ENCODE results near the gene ZNF860.
"Not testable (repeated sequence)": the region's sequence is repeated elsewhere in the genome, so short reads cannot be mapped to it uniquely, and the experiment has no call there.

Gene ZNF860

GRCh38 chr3:31962801-31963205, 18.7 kb upstream of the ZNF860 start:
- DNase-seq, result peak in 3 of 4 experiments; percentile 10 to 46 (median 40)

- no peak for DNase-seq
Observed at GRCh38 chr3:31966978-31967591, 14.5 kb upstream of the ZNF860 start.

GRCh38 chr3:31967592-31967991, 14.0 kb upstream of the ZNF860 start:
- DNase-seq, result no peak

GRCh38 chr3:31968369-31968926, 13.1 kb upstream of the ZNF860 start:
- DNase-seq, result no peak

GRCh38 chr3:31968927-31969418, 12.6 kb upstream of the ZNF860 start:
- no peak for DNase-seq

- DNase-seq, result no peak
Observed at GRCh38 chr3:31971607-31972006, 9.9 kb upstream of the ZNF860 start.

GRCh38 chr3:31973081-31973480, 8.5 kb upstream of the ZNF860 start:
- no peak for DNase-seq

- DNase-seq, result no peak
Observed at GRCh38 chr3:31973837-31974236, 7.7 kb upstream of the ZNF860 start.

- DNase-seq, result no peak
Observed at GRCh38 chr3:31974471-31974870, 7.1 kb upstream of the ZNF860 start.

GRCh38 chr3:31974964-31975363, 6.6 kb upstream of the ZNF860 start:
- no peak for DNase-seq

GRCh38 chr3:31976302-31976701, 5.2 kb upstream of the ZNF860 start:
- DNase-seq, result no peak

GRCh38 chr3:31977736-31978135, 3.8 kb upstream of the ZNF860 start:
- no peak for DNase-seq

GRCh38 chr3:31978553-31978952, 3.0 kb upstream of the ZNF860 start:
- DNase-seq, result no peak

GRCh38 chr3:31979001-31979697, 2.4 kb upstream of the ZNF860 start:
- DNase-seq, result no peak

GRCh38 chr3:31980530-31981205, 882 bp upstream of the ZNF860 start:
- peak in 2 of 4 experiments; percentile 8 to 42 for DNase-seq

- DNase-seq, result no peak
Observed at GRCh38 chr3:31984321-31984720, 2.8 kb downstream of the ZNF860 start.

GRCh38 chr3:31985831-31986230, 4.3 kb downstream of the ZNF860 start:
- peak; percentile 24 to 58 (median 42) for DNase-seq

GRCh38 chr3:31988271-31988670, 6.7 kb downstream of the ZNF860 start:
- DNase-seq, result no peak

GRCh38 chr3:31992995-31993394, 11.4 kb downstream of the ZNF860 start:
- DNase-seq, result not testable (repeated sequence)

- no peak for DNase-seq
Observed at GRCh38 chr3:31993843-31994242, 12.3 kb downstream of the ZNF860 start.

GRCh38 chr3:31995026-31995425, 13.5 kb downstream of the ZNF860 start:
- not testable (repeated sequence) for DNase-seq

- DNase-seq, result no peak
Observed at GRCh38 chr3:31996195-31996594, 14.6 kb downstream of the ZNF860 start.

- no peak for DNase-seq
Observed at GRCh38 chr3:31997500-31997899, 15.9 kb downstream of the ZNF860 start.

All from suppressor macrophage (primary cell).